Measurements from ENCODE around the gene PTPA.
A peak's percentile ranks its signal among the peaks of the same experiment; 100 is the strongest.
"Not testable (repeated sequence)": the region's sequence is repeated elsewhere in the genome, so short reads cannot be mapped to it uniquely, and the experiment has no call there.

The PTPA gene

DNA sequence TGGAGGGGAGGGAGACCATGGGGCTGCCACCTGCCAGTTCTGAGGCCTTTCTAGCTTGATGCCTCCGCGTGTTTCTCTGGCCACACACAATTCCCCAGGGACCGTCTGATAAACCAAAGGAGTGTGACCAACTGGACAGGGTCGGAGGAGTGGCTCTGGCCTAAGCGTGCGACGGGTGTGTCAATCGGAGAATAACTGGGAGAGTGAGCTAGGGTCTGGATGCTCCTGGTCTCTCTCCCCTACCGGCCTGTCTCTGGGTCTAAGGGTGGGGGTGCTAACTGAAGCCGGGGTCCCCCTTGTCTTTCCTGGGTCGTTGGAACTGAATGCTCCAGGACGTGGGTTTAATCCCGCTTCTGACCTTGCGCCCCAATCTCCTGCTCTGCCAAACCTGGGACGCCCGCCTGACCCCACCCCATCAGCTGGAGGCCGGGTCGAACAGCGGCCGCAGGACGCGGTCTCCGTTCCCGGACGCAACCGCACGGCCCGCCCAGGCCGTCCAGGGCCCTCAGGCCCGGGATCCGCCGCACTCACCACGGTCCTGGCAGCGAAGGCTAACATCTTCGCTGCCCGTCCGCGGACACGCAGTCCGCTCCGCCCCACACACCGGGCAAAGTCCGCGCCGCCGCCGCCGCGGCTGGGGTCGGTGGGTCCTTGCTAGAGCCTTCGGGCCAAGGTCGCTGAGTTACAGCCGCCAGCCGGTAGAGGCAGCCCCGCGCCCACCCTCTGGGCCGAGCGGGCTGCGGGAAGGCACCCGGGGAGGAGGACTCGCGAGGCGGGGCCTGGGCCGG, 1.1 kb upstream of the PTPA start:
- peak; percentile 84 for DNase-seq

DNA sequence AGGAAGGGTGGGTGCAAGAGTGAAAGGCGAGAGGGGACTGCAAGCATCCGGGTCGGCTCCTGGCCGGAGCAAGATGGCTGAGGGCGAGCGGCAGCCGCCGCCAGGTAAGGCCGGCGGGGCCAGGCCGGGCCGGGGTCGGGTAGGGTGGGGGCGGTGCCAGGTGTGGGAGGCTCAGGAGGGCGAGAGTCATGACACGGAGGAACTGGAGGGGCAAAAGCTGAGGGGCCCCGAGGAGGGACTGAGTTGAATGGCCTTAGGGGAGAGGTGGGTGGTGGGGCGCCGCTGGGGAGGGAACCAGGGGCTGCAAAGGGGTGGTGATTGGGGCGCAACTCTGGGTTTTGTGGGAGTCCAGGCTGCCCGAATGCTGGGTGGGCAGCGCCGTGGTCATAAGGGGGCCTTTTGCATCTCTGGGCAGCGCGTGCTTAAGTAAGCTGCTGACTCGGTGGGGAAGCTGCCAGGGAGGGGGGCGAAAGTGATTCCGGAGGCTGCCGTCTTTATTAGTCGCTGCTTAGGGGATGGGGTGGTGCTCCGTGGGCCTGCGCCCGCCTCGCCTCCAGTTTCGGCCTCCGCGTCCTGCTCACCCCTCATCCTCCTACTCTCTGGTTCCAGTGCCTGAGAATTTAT, 425 bp downstream of the PTPA start:
- peak; percentile 51 for DNase-seq

DNA sequence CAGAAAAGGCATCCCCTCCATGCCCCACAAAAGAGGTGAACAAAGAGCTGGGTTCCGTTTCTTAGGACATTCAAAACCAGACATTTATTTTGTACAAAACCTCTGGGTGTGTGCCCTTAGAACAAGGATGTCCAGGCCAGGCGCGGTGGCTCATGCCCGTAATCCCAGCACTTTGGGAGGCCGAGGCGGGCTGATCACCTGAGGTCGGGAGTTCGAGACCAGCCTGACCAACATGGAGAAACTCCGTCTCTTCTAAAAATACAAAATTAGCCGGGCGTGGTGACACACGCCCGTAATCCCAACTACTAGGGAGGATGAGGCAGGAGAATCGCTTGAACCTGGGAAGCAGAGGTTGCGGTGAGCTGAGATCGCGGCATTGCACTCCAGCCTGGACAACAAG, 1.3 kb downstream of the PTPA start:
- DNase-seq: not testable (repeated sequence)

DNA sequence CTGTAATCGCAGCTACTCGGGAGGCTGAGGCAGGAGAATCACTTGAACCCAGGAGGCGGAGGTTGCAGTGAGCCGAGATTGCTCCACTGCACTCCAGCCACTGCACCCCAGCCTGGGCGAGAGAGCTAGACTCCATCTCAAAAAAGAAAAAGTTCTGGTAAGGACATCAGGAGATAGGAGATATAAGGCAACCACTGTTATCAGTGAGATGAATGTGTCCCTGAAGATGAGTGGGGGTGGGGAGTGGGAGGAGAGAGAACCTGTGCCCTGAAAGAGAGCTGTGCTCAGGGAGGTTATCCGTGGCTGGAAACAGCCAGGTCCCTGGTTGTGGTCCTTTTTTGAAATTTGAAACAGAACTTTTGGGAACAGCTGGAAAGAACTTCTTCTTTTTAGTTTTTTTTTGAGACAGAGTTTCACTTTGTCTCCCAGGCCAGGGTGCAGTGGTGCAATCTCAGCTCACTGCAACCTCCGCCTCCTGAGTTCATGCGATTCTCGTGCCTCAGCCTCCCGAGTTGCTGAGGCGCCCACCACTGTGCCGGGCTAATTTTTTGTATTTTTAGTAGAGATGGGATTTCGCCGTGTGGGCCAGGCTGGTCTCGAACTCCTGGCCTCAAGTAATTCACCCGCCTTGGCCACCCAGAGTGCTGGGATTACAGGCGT, 2.6 kb downstream of the PTPA start:
- DNase-seq: no peak

DNA sequence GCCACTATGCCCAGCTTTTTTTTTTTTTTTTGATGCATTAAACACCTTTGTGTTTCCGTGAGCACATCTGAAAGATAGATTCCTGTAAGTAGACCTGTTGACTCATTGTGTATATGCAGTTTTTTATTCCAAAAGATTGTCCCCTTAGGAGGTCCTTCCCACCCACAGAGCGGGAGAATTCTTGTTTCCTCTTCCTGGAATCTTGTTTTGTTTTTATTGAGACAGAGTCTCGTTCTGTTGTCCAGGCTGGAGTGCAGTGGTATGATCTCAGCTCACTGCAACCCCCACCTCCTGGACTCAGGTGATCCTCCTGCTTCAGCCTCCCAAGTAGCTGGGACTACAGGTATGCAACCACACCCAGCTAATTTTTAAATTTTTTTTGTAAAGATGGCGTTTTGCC, 7.6 kb downstream of the PTPA start:
- no peak for DNase-seq

DNA sequence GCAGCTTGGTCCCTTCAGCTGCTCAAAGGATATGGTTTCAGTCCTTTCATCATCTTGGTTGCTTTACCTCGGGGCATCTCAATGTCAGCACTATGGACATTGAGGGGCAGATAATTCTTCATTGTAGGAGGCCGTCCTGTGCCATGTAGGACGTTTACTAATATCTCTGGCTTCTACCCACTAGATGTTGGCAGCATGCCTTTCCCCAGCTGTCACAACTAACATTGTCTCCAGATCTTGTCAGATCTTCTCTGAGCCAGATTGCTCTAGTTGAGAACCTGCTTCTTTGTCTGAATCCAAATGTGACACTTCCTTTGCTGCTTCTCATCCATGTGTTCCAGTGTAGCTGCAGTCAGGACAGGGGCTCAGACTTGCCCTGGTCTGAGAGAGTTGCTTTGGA, 10.3 kb downstream of the PTPA start:
- no peak for DNase-seq

DNA sequence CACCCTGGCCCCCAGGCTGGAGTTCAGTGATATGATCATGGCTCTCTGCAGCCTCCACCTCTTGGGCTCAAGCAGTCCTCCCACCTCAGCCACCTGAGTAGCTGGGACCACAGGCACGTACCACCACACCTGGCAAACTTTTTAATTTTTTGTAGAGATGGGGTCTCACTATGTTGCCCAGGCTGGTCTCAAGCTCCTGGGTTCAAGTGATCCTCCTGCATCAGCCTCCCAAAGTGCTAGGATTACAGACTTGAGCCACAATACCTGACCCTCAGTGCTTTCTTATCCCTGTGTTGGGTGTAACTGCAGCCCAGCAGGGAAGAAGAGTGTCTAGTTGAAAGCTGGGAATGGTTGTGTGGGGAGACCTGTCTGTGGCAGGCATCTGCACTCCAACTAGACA, 10.9 kb downstream of the PTPA start:
- no peak for DNase-seq

DNA sequence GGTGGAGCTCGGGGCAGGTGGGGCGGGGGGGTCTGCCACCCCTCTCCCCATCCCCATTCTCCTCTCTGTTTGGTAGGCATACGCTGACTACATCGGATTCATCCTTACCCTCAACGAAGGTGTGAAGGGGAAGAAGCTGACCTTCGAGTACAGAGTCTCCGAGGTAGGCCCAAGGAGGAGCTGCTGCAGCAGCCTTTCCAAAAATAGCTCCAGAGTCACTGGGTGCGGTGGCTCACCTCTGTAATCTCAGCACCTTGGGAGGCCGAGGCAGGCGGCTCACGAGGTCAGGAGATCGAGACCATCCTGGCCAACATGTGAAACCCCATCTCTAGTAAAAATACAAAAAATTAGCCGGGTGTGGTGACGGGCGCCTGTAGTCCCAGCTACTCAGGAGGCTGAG, 11.8 kb downstream of the PTPA start:
- DNase-seq: not testable (repeated sequence)

DNA sequence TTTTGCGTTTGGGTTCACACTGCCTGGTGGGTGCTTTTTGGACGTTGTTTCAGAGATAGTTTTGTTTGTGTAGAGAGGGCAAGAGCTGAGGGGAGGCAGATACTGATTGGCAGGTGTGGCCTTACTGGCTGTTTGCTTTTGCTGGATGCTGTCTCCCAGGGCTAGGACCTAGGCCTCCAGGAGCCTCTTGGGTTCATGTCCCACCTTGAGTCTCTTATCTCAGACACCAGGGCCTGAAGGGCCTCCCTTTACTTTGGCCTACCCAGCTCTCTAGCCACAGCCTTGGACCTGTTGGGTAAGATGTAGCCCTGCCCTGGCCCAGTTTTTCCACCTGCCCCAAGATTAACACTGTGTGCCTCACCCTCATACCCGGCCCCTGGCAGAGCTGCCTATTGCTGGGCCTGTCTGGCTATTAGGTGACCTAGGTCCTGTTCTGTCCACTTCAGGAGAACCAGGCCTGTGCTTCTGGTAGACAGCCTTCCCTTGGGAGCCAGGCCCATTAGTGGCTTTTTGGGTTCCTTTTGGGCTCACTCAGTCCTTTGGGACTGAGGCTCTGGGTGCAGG, 13.4 kb downstream of the PTPA start:
- no peak for DNase-seq

DNA sequence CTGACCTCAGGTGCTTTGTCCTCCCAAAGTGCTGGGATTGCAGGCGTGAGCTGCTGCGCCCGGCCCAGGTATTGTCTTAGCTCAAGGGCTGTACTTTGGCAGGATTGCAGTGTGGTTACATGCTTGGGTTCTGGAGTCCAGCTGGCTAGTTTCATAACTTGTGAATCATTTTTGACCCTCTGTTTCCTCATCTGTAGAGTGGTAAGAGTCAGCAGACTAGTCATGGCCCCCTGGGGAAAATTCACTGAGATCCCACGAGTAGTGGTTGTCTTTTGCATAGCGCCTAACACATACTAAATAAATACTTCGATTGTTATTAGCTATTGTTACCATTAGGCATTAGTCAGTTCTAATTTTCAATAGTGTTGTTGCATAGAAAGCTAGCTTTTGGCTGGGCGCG, 14.3 kb downstream of the PTPA start:
- DNase-seq: no peak

DNA sequence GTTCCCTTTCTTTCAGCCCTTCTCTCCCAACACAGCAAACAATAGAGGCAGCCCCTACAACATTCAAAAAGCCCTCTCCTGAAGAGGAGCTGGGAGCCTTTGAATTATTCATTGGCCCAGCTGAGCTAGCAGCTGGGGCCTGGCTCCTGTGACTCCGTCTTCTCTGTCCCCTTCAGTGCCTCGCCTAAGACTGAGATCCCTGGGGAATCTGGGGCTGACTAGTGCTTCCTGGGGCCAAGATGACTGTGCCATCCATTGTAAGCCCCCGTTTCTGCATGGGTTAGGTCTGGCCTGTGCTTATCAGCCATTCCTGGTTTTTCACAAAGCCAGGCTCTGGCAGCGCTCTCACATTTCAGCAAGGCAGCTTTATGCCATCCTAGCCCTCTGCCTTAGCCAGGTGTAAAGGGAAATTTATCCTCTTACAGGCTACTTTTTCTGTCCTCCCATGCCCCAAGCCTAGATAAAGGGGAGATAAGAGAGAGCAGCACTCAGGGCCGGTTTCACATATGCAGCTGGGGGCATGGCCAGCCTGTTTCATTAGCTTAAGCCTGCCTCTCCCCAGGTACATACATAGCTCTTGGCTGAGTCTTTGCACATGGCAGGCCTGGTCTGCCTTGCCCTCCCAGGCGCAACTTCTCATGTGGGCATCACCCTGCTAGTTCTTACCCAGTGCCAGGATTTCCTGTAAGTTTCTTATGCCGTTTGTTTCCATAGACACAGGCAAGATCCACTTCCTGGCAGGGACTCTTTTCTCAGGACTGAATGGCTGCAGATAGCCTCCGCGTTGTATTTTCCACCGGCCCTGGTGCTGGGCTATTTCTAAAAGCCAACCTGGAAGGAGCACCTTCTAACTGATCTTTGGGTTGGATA, 15.8 kb downstream of the PTPA start:
- DNase-seq: peak; percentile 71

DNA sequence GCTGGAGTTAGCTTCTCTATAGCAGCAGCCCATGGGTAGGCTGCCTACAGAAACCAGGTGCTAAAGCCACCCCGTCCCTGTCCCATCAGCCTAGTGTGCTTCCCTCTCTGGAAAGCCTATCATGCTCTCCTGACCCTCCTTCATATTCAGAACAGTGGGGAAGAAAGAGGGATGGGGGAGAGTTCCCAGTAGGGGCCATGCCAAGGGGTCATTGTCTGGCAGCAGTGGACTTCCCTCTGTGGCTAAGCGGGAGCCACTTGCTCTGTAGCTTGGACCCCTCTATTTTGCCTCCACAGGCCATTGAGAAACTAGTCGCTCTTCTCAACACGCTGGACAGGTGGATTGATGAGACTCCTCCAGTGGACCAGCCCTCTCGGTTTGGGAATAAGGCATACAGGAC, 17.5 kb downstream of the PTPA start:
- DNase-seq: no peak

DNA sequence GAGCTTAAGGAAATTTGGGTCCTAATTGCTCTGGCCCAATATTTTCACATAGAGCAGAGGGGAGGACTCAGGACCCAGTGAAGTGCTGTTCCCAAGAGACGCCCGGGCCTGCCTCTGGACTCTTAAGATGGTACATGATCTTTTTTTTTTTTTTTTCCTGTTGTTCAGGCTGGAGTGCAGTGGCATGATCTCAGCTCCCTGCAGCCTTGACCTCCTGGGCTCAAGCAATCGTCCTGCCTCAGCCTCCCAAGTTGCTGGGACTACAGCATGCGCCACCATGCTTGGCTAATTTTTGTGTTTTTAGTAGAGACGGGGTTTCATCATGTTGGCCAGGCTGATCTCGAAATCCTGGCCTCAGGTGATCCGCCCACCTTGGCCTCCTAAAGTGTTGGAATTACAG, 19.1 kb downstream of the PTPA start:
- DNase-seq: not testable (repeated sequence)

DNA sequence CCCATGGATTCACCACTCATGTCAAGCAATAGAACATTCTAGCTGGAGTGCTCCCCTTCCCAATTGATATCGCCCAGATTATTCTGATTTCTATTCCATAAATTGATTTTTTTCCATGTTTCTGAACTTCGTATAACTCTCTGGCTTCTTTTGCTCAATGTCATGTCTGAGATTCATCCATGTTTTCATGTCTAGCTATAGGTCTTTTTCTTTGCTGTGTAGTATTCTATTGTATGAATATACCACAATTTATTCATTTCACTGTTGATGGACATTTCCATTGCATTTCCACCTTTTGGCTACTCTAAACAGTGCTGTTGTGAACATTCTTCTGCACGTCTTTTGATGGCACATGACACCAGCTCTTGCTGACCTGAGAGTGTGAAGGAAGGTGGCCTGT, 19.6 kb downstream of the PTPA start:
- DNase-seq: no peak

DNA sequence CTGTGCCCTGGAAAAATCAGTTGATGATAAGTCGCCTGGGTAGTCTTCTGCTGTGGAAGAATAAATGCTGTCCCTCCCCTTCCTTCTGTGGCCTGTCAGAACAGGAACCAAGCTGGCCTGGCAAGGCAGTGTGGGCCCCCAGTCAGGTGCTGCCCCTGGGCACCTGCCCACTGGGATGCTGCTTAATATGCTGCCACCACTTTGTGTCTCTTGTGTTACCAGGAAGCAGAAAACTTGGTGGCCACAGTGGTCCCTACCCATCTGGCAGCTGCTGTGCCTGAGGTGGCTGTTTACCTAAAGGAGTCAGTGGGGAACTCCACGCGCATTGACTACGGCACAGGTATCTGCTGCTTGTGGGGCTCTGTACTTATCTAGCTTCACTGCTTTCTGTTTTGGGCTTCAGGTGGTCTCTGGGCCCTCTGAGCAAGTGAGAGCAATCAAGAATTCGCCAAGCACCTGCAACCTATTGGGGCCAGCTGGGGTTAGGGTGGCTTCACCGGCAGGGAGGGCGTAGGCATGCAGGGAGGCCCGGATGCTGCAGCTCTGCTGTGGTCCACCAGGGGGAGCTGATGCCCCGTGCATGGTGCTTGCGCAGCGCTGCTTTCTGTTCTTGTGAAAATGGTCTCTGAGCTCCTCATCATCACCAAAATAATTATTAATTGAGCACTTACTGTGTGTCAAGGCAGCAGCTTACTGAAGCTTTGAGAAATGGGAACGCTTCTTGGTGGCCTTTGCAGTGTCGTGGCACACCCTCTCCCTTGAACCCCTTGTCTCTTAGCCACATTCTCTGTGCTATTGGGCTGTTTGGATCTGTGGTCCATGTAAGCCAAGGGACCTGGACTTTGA, 20.3 kb downstream of the PTPA start:
- DNase-seq: peak; percentile 91

DNA sequence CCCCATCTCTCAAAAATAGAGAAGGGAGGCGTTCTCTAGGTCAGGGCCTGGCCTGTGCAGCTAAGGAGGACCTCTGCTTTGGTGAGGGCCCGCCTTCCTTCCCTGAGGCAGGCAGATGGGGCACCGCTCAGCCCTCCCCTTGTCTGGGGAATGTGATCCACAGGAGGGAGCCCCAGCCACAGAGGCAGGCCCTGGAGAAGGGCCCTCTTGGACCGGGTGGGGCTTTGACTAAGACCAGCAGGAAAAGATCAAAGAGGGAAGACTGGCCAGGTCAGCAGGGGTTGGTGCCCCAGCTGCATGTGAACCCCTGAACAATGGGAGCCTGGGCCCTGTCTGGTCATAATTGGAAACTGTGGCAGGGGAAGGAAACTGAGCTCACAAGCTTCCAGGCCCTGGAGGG, 21.9 kb downstream of the PTPA start:
- DNase-seq: no peak

DNA sequence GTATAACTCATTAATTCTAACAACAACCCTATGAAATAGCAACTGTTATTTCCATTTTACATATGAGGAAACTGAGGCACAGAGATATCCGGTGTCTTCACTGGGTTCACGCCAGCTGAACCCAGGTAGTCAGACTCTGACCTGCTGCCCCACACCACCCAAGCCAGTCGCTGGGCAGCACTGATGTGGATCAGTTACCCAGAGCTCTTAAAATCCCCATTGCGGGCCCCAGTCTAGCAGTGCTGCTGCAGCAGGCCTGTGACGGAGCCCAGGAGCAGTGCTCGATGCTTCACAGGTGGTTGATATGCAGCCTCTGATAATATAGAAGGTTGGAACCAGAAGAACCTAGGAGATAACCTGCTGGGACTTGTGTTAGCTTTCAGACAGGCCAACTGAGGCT, 24.3 kb downstream of the PTPA start:
- DNase-seq: no peak

DNA sequence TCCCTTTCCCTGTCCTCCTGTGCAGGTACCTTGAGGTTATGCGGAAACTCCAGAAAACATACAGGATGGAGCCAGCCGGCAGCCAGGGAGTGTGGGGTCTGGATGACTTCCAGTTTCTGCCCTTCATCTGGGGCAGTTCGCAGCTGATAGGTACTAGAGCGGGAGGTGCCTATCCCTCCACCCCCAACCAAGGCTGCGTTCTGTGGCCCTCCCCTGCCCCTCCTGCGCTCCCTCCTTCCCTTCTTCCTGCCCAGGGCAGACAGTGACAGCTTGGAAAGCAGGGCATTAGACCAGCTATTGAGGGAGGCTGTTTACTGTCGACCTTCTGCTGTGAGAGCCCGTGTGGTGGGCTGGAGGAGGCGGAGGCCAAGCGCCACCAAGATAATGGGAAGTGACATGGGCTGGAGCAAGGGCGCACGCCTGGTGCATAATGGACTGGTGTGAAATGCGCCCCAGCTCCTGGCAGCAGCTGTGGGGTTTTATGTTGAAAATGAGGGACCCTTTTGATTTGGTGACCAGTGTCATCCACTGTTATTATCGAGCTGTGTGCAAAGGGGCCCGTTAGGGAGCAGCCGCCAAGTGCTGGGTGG, 25.3 kb downstream of the PTPA start:
- DNase-seq: peak; percentile 80

DNA sequence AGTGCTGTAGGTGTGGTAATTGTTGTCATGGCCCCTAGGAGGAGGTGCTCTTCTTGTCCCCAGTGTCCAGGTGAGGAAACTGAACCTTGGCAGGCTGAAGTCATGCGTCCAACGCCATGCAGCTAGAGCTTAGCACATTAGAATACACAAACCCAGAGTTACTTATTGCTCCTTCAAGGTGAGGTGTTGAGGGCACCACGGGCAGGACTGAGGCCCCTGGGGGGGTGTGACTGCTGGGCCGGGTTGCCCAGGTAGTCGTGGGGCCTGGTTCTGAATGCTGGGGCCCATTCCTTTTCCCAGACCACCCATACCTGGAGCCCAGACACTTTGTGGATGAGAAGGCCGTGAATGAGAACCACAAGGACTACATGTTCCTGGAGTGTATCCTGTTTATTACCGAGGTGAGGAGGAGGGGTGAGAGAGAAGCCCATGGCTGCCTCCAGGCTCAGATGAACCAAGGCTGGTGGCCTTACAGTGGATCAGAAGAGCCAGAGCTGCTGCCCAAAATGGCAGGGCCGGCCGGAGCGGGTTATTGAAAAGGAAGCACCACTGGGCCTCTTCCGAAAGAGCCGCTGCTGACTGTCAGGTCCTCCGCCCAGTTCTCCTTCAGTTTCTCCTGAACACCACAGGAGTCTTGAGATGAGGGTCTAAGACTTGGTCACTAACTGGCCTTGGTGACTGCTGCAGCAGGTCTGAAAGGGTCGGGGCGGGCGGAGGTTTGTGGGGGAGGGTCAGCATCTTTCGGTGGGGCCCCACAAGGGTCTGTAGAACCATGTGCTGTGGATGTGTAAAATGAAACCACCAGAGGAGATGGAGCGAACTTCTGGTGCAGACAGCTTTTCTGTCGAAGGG, 26.3 kb downstream of the PTPA start:
- no peak for DNase-seq

DNA sequence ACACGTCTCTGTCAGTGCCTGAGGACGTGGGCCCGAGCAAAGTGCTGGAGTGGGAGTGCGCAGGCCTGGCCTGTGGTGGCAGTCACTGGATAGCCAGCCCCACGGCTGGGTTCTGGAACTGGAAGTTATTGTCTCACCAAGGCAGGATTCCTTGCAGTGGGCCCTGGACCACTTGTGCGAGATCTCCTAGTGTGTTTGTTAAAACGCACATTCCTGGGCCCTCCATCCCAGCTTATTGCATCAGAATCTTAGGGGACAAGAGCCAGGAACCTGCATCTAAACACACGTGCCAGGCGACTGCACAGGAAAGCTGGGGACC, 26.9 kb downstream of the PTPA start:
- DNase-seq: no peak
